Measurements from ENCODE around the gene COL15A1.

The COL15A1 gene

DNA sequence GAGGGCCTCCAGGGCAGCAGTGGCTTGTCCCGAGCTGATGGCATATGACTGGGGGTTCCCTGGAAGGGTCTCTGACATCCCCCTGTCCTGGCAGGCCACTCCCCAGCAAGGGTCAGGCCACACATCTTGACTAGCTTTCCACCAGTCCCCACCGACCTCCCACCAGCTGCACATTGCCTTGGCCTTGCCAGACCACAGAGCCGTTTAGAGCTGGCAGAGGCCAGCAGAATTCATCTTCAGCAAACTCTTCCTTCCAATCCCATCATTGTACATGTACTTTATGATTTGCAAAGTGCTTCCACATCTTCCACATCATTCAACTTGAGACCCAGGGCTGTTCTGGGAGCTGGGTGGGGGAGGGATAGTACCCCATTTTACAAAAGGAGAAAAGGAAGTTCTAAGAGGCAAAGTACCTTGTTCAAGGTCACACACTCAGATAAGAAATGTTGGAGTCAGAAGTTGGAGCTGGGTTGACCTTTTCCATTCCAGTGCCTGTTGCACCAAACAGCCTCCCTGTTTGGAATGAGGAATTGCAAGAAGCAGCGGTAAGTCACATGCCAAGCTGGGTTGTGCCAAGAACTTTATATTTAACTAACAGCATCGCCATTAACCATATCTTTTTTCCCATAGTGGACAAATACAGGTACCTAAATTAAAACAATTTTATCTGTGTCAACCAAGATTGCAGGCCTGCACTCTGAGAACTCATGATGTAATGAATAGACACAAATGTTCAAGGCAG, 25.8 kb upstream of the COL15A1 start:
- DNase-seq: no peak

- no peak for DNase-seq
Observed at GRCh38 chr9:98921732-98922131, 22.0 kb upstream of the COL15A1 start.

GRCh38 chr9:98922721-98923435, 20.8 kb upstream of the COL15A1 start:
- no peak for DNase-seq

DNA sequence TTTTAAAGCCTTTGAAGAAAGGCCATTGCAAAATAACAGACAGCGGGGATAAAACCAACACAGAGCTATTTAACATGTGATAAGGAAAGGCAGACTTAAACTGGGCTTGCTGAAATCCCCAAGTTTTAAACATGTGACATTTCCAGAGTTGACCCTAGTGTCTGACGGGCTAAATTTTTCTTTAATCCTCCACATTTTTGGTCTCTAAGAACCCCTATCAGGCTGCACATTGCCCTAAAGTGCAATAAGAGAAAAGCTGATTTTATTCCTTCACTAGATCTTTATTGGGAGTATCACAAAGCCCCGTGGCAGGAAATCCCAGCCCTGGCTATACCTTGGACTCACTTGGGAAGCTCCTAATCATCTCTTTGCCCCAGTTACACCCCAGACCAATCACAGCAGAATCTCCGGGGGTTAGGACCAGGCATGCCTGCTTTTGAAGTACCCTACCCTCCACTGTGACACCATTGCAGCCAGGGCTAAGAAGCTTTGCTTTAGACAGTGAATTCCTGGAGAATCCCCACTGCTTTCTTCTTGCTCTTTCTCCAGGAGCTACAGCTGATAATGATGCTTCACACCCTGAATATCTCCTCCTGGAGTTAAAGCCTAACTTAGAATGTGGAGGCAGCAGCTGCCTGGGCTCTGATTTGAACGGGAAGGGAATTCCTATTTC, 20.1 kb upstream of the COL15A1 start:
- no peak for DNase-seq

DNA sequence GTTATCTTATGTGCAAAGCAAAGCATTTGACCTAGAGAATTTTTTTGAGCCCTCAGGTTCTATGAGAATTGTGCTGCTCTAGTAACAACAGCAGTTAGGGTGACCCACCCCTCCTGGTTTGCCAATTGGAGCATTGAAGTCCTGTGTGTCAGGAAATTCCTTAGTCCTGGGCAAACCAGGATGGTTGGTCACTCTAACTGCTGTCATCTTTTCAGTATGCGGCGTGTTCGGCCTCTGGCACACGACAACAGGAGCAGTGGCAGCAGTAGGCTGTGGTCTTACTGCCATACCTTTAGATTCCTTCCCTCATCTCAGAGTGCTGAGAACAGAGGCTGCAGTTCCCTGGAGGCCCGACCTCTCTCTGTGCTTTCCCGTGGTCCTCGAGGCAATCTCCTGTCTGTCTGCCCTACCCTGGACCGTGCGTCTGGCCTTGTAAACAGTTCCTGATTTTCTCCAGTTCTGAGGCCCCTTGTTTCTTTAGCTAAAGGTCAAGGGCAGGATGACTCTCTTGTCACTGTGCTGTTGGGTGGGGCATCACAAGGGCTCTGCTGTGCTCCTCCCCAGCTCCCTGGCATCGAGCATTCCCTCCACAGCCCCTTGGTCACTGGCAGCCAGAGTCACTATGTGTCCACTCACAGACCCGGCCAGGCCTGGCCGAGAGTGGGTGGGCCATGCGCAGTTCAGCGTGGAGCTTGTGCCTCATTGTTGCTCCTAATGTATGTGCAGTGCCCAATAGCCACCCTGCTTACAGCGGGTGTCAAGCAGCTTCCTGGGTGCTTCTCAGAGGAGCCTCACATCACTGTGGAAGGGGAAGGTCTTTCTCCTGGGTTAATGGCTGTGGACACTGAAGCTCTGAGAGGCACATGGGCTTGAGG, 18.5 kb upstream of the COL15A1 start:
- no peak for DNase-seq

- DNase-seq: no peak
Observed at GRCh38 chr9:98925956-98926355, 17.8 kb upstream of the COL15A1 start.

DNA sequence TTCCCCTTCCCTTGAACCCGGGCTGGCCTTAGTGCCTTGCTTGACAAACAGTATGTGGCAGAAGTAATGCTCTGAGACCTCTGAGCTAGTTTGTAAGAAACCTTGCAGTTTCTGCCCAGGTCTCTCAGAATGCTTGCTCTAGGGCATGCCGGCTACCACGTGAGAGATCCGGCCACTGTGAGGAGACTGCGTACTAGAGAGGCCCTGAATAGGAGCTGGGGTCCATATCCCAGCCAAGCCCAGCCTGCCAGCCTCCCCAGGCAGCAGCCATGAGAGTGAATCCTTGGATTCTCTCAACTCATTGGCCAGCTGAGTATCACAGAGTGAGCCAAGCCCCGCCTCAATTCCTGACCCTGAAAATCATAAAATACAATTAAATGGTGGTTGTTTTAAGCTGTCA, 16.0 kb upstream of the COL15A1 start:
- DNase-seq: no peak

DNA sequence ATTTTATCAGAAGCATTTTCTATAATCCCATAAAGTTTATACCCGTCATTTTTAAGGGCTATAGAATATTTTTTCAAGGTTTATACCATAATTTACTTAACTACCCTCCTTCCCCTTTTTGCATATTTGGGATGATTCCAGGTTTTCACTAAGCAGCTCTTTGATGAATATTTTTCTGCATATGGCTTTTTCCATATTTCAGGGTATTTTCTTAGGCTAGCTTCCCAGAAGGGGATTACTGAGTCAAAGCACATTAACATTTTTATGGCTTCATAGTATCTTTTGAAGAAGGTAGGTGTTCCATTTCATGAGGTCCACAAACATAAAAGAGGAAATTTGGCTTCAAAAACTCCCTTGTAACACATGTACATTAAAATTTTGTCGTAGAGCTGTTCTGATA, 14.6 kb upstream of the COL15A1 start:
- DNase-seq: no peak

DNA sequence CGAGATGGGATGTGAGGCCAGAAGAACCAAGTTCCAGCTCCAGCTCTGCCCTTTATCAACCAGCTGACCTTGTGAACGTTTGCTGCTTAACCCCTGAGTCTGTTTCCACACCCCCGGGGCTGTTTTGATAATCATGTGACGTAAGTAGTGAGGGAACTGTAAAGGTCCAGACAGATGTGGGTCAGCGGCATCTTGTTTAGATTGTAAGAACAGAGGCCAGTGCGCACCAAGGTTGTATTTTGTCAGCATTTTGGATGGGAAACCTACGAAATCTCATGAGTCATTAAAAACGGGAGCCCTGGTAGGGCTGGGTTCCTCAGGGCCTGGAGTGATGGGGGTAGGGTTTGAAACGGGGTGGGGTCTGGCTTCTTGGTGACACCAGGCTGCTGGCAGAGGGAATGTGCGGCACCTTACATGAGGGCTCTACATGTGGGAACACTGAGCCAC, 13.8 kb upstream of the COL15A1 start:
- no peak for DNase-seq

- no peak for DNase-seq
Observed at GRCh38 chr9:98930792-98931191, 12.9 kb upstream of the COL15A1 start.

DNA sequence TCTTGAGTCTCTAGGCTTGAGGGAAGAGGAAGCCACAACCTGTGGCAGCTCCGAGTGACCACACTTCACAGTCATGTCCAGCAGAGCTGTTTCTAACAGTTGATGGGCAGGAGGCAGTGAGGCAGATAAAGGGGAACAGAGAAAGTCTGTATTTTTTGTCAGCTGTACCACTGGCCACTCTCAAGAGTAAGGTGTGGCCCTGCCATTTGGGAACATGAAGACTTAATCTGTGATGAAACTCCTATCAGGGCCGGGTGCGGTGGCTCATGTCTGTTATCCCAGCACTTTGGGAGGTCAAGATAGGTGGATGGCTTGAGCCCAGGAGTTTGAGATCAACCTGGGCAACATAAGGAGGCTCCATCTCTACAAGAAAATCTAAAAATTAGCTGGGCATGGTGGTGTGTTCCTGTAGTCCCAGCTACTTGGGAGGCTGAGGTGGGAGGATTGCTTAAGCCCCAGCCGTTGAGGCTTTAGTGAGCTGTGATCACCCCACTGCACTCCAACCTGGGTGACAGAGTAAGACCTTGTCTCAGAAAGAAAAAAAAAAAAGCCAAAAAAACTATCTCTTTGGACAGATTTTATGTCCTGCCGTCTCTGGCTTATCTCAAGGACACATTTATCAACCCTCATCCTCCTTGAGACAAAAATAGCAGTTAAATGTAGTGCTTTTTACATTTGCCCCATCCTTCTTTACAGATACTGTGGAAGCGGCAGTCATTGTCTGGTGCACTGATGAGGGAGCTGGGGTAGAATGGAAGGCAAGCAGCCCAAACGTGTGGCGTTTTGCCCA, 11.9 kb upstream of the COL15A1 start:
- DNase-seq: no peak

DNA sequence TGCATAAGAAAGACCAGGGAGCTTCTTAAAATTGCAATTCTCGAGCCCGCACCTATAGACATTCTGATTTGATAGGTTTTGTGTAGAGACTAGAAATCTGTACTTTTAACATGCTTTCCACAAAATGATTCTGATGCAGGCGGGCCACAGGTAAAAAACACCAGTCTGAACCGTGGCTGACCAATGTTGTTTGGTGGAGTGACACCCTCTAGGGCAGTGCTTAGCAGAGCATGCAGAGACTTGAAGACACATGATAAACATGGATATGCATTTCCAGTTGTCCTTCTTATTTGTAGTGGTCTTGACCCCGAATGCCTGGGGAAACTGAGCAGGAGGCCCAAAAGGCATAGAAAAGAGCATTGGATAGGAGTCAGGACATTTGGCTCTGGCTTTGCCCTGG, 10.5 kb upstream of the COL15A1 start:
- no peak for DNase-seq

GRCh38 chr9:98933890-98934289, 9.8 kb upstream of the COL15A1 start:
- no peak for DNase-seq

DNA sequence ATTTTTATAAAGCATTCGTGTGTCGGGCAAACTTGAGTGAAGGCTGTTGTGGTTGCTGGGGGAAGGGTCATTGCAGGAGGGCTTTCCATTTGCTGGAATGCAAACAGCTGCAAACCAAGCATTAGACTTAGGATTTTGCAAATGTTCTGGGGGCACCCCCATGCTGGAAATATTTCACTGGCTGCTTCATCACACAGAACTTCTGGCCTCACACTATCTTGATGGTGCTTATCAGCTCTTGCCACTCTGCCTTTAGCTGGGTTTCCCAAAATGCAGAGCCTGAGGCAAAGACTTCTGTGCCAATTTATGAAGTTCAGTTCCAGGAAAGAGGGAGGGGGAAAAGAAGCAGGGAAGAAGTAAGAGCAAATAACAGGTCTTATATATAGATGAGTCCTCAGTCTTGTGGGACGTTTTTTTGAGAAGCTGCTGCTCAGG, 8.6 kb upstream of the COL15A1 start:
- no peak for DNase-seq

DNA sequence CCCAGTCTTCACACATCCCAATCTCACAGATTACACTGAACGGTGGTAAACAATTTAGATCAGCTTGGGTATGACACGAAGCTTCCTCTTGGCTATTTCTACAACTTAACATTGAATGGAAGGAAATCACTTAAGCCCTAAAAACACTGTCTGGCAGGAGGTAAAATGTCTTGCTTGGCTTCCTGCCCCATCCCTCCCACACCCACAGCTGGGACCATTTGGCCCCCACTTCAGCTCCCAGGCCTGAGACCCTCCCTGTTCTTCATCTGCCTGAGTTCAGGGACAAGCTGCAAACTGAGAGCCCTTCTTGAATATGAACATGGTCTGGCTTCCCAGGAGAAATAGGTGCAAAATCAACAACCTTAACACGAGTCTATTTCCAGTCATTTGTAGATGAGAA, 3.4 kb upstream of the COL15A1 start:
- DNase-seq: no peak

DNA sequence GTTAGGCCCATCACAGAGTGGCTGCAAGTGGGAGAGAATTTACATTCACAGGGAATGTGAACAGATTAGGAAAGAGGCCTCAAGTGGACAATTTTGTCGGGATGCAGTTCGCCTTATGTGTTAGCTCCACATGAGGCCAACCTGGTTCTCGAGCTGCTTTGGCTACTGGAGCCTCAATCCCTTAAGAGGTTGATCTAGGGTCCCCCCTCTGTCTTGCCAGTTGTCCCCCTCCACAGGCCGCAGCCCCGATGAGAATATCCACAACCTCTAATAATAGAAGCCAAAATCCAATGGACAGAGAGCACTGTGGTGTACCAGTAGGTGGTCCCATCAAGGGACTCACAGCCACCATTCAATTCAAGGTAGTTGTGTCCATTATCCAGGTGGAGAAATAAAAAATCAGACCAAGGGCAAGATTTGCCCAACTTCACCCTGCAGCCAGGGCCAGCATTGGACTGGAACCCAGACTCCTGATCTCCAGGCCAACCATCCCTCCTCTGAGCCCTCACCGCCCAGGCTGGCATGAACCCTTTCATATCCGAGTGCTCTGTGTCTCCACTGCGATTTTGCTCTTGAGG, 1.7 kb upstream of the COL15A1 start:
- no peak for DNase-seq

DNA sequence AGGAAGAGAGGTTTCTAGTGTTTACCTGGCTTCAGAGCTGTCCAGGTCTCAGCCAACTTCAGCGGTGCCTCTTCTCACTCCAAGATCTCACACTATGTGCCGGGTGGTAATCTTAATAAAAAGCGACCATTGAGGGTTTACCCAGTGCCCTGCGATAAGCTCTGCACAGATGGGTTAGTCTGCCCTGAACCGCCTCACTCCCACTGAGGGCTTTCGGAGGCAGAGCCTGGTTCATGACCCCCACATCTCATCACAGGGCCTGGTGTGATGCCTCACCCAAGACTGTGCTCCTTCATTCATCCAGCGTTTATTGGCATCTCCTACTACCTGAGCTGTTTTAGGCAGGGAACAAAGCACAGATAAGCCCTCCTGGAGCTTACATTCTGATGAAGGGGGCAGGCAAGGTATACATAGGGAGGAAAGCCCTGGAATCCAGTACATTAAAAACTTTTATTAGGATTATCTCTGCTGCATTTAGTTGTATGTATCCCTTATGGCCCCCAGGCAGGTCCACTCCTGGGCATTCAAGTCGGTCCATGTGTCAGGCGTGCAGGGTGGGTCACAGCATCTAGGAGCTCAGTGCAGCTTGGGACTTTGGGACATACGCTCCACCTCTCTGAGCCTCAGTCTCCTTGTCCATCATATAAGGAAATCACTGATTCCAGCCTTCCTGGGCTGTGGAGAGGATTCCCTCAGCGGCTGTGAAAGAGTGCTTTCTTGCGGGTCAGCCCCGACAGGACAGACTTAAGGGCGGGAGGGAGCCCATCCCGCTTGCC, 613 bp upstream of the COL15A1 start:
- DNase-seq: no peak

DNA sequence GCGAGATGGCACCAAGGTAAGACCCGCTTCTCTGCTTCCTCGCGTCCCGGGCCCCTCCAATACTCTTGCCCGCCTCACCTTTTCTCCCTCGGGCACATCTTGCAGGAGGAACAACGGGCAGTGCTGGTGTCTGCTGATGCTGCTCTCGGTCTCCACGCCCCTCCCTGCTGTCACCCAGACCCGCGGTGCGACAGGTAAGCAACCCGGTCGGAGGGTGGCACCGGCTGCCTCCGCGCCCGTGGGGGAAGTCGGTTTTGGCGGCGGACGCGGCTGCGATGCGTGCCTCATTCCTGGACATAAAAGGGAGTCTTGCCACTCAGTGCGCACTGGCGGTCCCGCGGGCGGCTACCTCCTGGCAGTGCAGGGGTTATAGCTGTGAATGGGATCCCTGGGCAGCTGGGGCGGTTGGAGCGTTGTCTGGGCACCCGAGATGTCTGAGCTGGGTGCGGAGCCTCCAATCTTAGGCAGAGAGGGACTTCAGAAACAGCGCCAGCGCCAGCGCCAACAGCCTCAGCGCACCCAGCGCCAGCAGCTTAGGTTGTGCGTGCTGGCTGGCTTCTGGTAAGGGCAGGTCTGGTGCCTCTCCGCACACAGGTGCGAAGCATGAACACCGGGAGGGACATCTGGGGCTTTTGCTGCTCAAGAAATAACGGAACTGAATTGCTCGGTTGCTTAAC, 488 bp downstream of the COL15A1 start:
- no peak for DNase-seq

GRCh38 chr9:98944734-98945074, 997 bp downstream of the COL15A1 start:
- DNase-seq: no peak

DNA sequence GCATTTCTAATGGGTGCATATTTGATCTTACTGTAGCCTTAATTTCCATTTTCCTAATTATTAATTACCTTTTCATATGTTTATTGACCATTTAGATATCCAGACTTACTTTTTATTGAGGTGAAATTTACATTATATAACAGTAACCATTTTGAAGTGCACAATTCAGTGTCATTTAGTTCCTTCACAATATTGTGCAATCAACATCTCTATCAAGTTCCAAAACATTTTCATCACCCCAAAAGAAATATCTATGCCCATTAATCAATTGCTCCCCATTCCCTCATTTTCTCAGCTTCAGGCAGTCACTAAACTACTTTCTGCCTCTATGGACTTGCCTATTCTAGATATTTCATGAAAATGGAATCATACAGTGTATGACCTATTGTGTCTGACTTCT, 5.9 kb downstream of the COL15A1 start:
- DNase-seq: no peak

- no peak for DNase-seq
Observed at GRCh38 chr9:98950262-98950661, 6.6 kb downstream of the COL15A1 start.

Measured in NCI-H1092 treated with DMSO at 0.1 percent for 48 hours (cell line).